KOPT-K1 (cell line): ENCODE results near the gene MAP4K3.

ENCODE experiments used
- H3K27ac ChIP-seq: fragments of 200-600 bp; sonication (generic); 2 replicates; pipeline ENCODE4 v1.5.1; 2016; ENCODE audit warnings: antibody characterized with exemption, mild to moderate bottlenecking, low read depth, low read length; ENCODE audit not compliant: poor library complexity, severe bottlenecking
- H3K36me3 ChIP-seq: fragments of 200-600 bp; sonication (generic); 2 replicates; pipeline ENCODE4 v1.5.1; 2017; ENCODE audit warnings: antibody characterized with exemption, mild to moderate bottlenecking, low read length, moderate library complexity; ENCODE audit not compliant: insufficient read depth
- H3K9me3 ChIP-seq: fragments of 200-600 bp; sonication (generic); 2 replicates; pipeline ENCODE4 v1.5.1; 2017; ENCODE audit warnings: antibody characterized with exemption, low read length, mild to moderate bottlenecking; ENCODE audit not compliant: insufficient read depth, poor library complexity, severe bottlenecking

Gene MAP4K3

GRCh38 chr2:39431592-39432316 is 5.3 kb downstream of the MAP4K3 start:
- Histone ChIP-seq H3K27ac (no peak overlapping the region), H3K9me3 (no peaks in the 10 kb centered on the region)

GRCh38 chr2:39429746-39430145 is 7.3 kb downstream of the MAP4K3 start:
- no peaks in the 10 kb centered on the region for H3K36me3 ChIP-seq
- no peak overlapping the region for H3K27ac ChIP-seq
- H3K9me3 ChIP-seq, result no peaks in the 10 kb centered on the region

More at GRCh38 chr2:39431592-39432316, 5.3 kb downstream of the MAP4K3 start:
- H3K36me3 ChIP-seq, result no peaks in the 10 kb centered on the region

- H3K9me3 ChIP-seq, result no peaks in the 10 kb centered on the region
- H3K36me3 ChIP-seq, result no peaks in the 10 kb centered on the region
- peak overlapping the region; percentile 40 for H3K27ac ChIP-seq
These were observed 12.1 kb downstream of the MAP4K3 start for GRCh38 chr2:39424951-39425350.

- no peak overlapping the region for H3K27ac ChIP-seq
- no peaks in the 10 kb centered on the region for H3K36me3 ChIP-seq
- H3K9me3 ChIP-seq, result no peaks in the 10 kb centered on the region
These were observed 14.4 kb downstream of the MAP4K3 start for GRCh38 chr2:39422700-39423099.

- H3K9me3 ChIP-seq, result no peaks in the 10 kb centered on the region
- no peak overlapping the region for H3K27ac ChIP-seq
- no peaks in the 10 kb centered on the region for H3K36me3 ChIP-seq
These were observed 15.7 kb downstream of the MAP4K3 start for GRCh38 chr2:39421354-39421753.

- H3K9me3 ChIP-seq, result no peaks in the 10 kb centered on the region
- H3K27ac ChIP-seq, result no peak overlapping the region
- H3K36me3 ChIP-seq, result no peaks in the 10 kb centered on the region
These were observed 17.5 kb downstream of the MAP4K3 start for GRCh38 chr2:39419282-39420223.

- no peak overlapping the region for H3K27ac ChIP-seq
- no peaks in the 10 kb centered on the region for H3K36me3 ChIP-seq
- no peaks in the 10 kb centered on the region for H3K9me3 ChIP-seq
These were observed 18.6 kb downstream of the MAP4K3 start for GRCh38 chr2:39418491-39418890.

- Histone ChIP-seq H3K27ac (no peak overlapping the region), H3K36me3 (no peaks in the 10 kb centered on the region), H3K9me3 (no peaks in the 10 kb centered on the region)
These were observed 20.9 kb downstream of the MAP4K3 start for GRCh38 chr2:39416140-39416539.

- no peak overlapping the region for H3K27ac ChIP-seq
- H3K36me3 ChIP-seq, result no peaks in the 10 kb centered on the region
- H3K9me3 ChIP-seq, result no peaks in the 10 kb centered on the region
These were observed 23.9 kb downstream of the MAP4K3 start for GRCh38 chr2:39413063-39413737.

- no peaks in the 10 kb centered on the region for H3K36me3 ChIP-seq
- no peaks in the 10 kb centered on the region for H3K9me3 ChIP-seq
- no peak overlapping the region for H3K27ac ChIP-seq
These were observed 25.7 kb downstream of the MAP4K3 start for GRCh38 chr2:39411181-39411944.

- Histone ChIP-seq H3K27ac (no peak overlapping the region), H3K9me3 (no peaks in the 10 kb centered on the region), H3K36me3 (no peaks in the 10 kb centered on the region)
These were observed 27.2 kb downstream of the MAP4K3 start for GRCh38 chr2:39409697-39410389.

- Histone ChIP-seq H3K36me3 (no peaks in the 10 kb centered on the region), H3K27ac (peak overlapping the region; percentile 10), H3K9me3 (no peaks in the 10 kb centered on the region)
These were observed 28.5 kb downstream of the MAP4K3 start for GRCh38 chr2:39408351-39409136.

- Histone ChIP-seq H3K27ac (peak overlapping the region; percentile 10), H3K9me3 (no peaks in the 10 kb centered on the region), H3K36me3 (no peaks in the 10 kb centered on the region)
These were observed 29.4 kb downstream of the MAP4K3 start for GRCh38 chr2:39407516-39408296.
